HEK293T (cell line): Measurements from ENCODE around the gene HDAC9.

ENCODE experiments used
- BHLHE40 ChIP-seq: fragments of 450-650 bp; IDR thresholded peaks from 2 replicates; pipeline ENCODE4 v1.6.1; 2016; ENCODE audit warnings: mild to moderate bottlenecking, moderate library complexity, borderline replicate concordance
- ELF4 ChIP-seq: fragments of 450-650 bp; IDR thresholded peaks from 2 replicates; pipeline ENCODE4 v1.6.1; 2017; ENCODE audit warnings: antibody characterized with exemption
- FOXA1 ChIP-seq: fragments of 450-650 bp; IDR thresholded peaks from 2 replicates; pipeline ENCODE4 v1.6.1; 2016; ENCODE audit warnings: mild to moderate bottlenecking
- NFRKB ChIP-seq: fragments of 450-650 bp; IDR thresholded peaks from 2 replicates; pipeline ENCODE4 v1.6.1; 2016; ENCODE audit warnings: mild to moderate bottlenecking, moderate library complexity
- SUZ12 ChIP-seq: fragments of 450-650 bp; IDR thresholded peaks from 2 replicates; pipeline ENCODE4 v1.6.1; 2016; ENCODE audit warnings: mild to moderate bottlenecking
- TARDBP ChIP-seq: fragments of 450-650 bp; IDR thresholded peaks from 2 replicates; pipeline ENCODE4 v1.6.1; 2016

GRCh38 chr7:18824157-18824556, 328.6 kb downstream of the HDAC9 start:
- no peak for TF ChIP-seq BHLHE40
- TF ChIP-seq NFRKB = no peak
- no peak for TF ChIP-seq TARDBP
- TF ChIP-seq FOXA1 = no peak
- TF ChIP-seq SUZ12 = no peak
- TF ChIP-seq ELF4 = no peak
